Caco-2 (cell line): ENCODE data around the gene COL8A2. TPM values are rescaled to one million over a fixed set of nuclear protein-coding genes. Genes with fewer than 3 reads are reported as not detected.

Source experiments
- BruUV-seq: library from RNA; stranded (reverse); fragments of 400-500 nt; replicated peaks from 2 replicates; lab custom pipeline; 2021; lab: Mats Ljungman, UMichigan
- CTCF ChIA-PET: fragments of 300-600 bp; sonication (Branson Sonifier 250); formaldehyde crosslinking; loops from one replicate; lab custom pipeline; 2022; ENCODE audit warnings: antibody characterized with exemption; lab: Charles Lee
- POLR2A ChIA-PET: fragments of 300-600 bp; sonication (Branson Sonifier 250); formaldehyde crosslinking; loops from one replicate; lab custom pipeline; 2022; ENCODE audit warnings: antibody characterized with exemption; lab: Charles Lee
- DNase-seq, 2 experiments: peaks; one replicate each; pipeline versions ENCODE4 v3.0.0 to v3.0.0-alpha.2; 2020 to 2022
- H3K27me3 ChIP-seq: replicated peaks from 2 replicates; pipeline ENCODE4 v1.6.0; 2011; ENCODE audit warnings: low read length; ENCODE audit not compliant: control insufficient read depth, insufficient read depth
- H3K36me3 ChIP-seq: 2 replicates; pipeline ENCODE4 v1.5.1; 2011; ENCODE audit warnings: low read length; ENCODE audit not compliant: control insufficient read depth, insufficient read depth
- H3K4me1 ChIP-seq: fragments of 250-450 bp; sonication (Bioruptor Pico); 2 replicates; pipeline ENCODE4 v1.5.1; 2020; ENCODE audit warnings: mild to moderate bottlenecking
- H3K4me3 ChIP-seq: 2 replicates; pipeline ENCODE4 v1.5.1; 2011; ENCODE audit warnings: low read depth, mild to moderate bottlenecking, control low read depth, low read length
- H3K9me3 ChIP-seq: fragments of 250-450 bp; sonication (Bioruptor Pico); 2 replicates; pipeline ENCODE4 v1.5.1; 2020; ENCODE audit warnings: mild to moderate bottlenecking, moderate library complexity
- H3K27ac Mint-ChIP-seq: one replicate; pipeline ENCODE4 v1.8.0; 2022; ENCODE audit warnings: mixed read lengths; ENCODE audit not compliant: unreplicated experiment
- H3K27me3 Mint-ChIP-seq: one replicate; pipeline ENCODE4 v1.8.0; 2022; ENCODE audit warnings: mixed read lengths; ENCODE audit not compliant: insufficient read depth, unreplicated experiment
- H3K36me3 Mint-ChIP-seq: one replicate; pipeline ENCODE4 v1.8.0; 2022; ENCODE audit warnings: mild to moderate bottlenecking, mixed read lengths; ENCODE audit not compliant: insufficient read depth, unreplicated experiment
- H3K4me1 Mint-ChIP-seq: one replicate; pipeline ENCODE4 v1.8.0; 2022; ENCODE audit warnings: low read depth, mixed read lengths; ENCODE audit not compliant: unreplicated experiment
- H3K4me3 Mint-ChIP-seq: one replicate; pipeline ENCODE4 v1.8.0; 2022; ENCODE audit warnings: mild to moderate bottlenecking, moderate library complexity, mixed read lengths; ENCODE audit not compliant: unreplicated experiment
- H3K9me3 Mint-ChIP-seq: one replicate; pipeline ENCODE4 v1.8.0; 2022; ENCODE audit warnings: mixed read lengths; ENCODE audit not compliant: unreplicated experiment
- CTCF ChIP-seq, 2 experiments: fragments of 200-600 bp in 1 of 2; IDR thresholded peaks; 1 replicate in 1 of 2; 2 replicates in 1 of 2; pipeline versions ENCODE4 v1.5.1 to v1.8.0; 2011 to 2022; ENCODE audit warnings: antibody characterized with exemption in 1 of 2, control low read depth in 1 of 2, inconsistent platforms in 1 of 2, low read depth in 1 of 2, low read length in 1 of 2, mild to moderate bottlenecking in 1 of 2, moderate library complexity in 1 of 2; ENCODE audit not compliant: insufficient read depth in 1 of 2, severe bottlenecking in 1 of 2, unreplicated experiment in 1 of 2
- intact Hi-C: fragments of 100-400 bp; cut with micrococcal nuclease; formaldehyde crosslinking; loops from one replicate; pipeline ENCODE4 v1.10.0; 2022; ENCODE audit not compliant: unreplicated experiment
- total RNA-seq: library from RNA; stranded (reverse); gene quantifications from 2 replicates; pipeline ENCODE4 v1.2.3, GENCODE V29; 2022

The COL8A2 gene
- total RNA-seq, 1 experiment from 2014 or later, result 0.18 TPM

- BruUV-seq, result no TSS peak
- ChIA-PET POLR2A (no interaction called here), CTCF (no interaction called here)
- no peak overlapping the region for H3K27ac Mint-ChIP-seq
- H3K36me3 ChIP-seq, result no peaks in the 10 kb centered on the region; the same call in 1 of the 2 replicates
- DNase-seq, result no peak
- H3K27me3 Mint-ChIP-seq, result no peaks in the 10 kb centered on the region
- H3K9me3 Mint-ChIP-seq, result no peaks in the 10 kb centered on the region
- no peaks in the 10 kb centered on the region for H3K9me3 ChIP-seq
- no peak for TF ChIP-seq CTCF (IDR thresholded peaks at IDR 0.05; ENCODE audit: insufficient read depth in 1 of 2, low read depth in 1 of 2, low read length in 1 of 2, severe bottlenecking in 1 of 2, unreplicated experiment in 1 of 2)
- H3K4me3 ChIP-seq, result no peak overlapping the region
- H3K4me1 Mint-ChIP-seq, result no peaks in the 10 kb centered on the region
- peaks cover 18% of the 10 kb centered on the region for H3K36me3 Mint-ChIP-seq
- intact Hi-C loops, result no loop called here
- no peaks in the 10 kb centered on the region for H3K27me3 ChIP-seq
- no peak overlapping the region for H3K4me3 Mint-ChIP-seq
- no peaks in the 10 kb centered on the region for H3K4me1 ChIP-seq
Observed at GRCh38 chr1:36092166-36092797, 32.7 kb downstream of the COL8A2 start.

- Mint-ChIP-seq H3K4me3 (no peak overlapping the region), H3K27ac (no peak overlapping the region), H3K9me3 (no peaks in the 10 kb centered on the region), H3K27me3 (no peaks in the 10 kb centered on the region), H3K36me3 (peaks cover 18% of the 10 kb centered on the region), H3K4me1 (no peaks in the 10 kb centered on the region)
- TF ChIP-seq CTCF (IDR thresholded peaks at IDR 0.05; ENCODE audit: insufficient read depth in 1 of 2, low read depth in 1 of 2, low read length in 1 of 2, severe bottlenecking in 1 of 2, unreplicated experiment in 1 of 2), result no peak
- H3K9me3 ChIP-seq, result no peaks in the 10 kb centered on the region
- no peak for DNase-seq
- no peaks in the 10 kb centered on the region for H3K4me1 ChIP-seq
- H3K36me3 ChIP-seq, result no peaks in the 10 kb centered on the region; the same call in 1 of the 2 replicates
- CTCF ChIA-PET, result no interaction called here
- POLR2A ChIA-PET, result no interaction called here
- intact Hi-C loops, result no loop called here
- H3K27me3 ChIP-seq, result no peaks in the 10 kb centered on the region
- BruUV-seq, result no TSS peak
- H3K4me3 ChIP-seq, result no peak overlapping the region
Observed at GRCh38 chr1:36091698-36092097, 33.3 kb downstream of the COL8A2 start.

GRCh38 chr1:36091141-36091540, 33.9 kb downstream of the COL8A2 start:
- BruUV-seq, result no TSS peak

More at GRCh38 chr1:36091141-36091540, 33.9 kb downstream of the COL8A2 start:
- H3K27me3 Mint-ChIP-seq, result no peaks in the 10 kb centered on the region
- TF ChIP-seq CTCF (IDR thresholded peaks at IDR 0.05; ENCODE audit: insufficient read depth in 1 of 2, low read depth in 1 of 2, low read length in 1 of 2, severe bottlenecking in 1 of 2, unreplicated experiment in 1 of 2), result no peak
- no peak for DNase-seq
- H3K36me3 Mint-ChIP-seq, result peaks cover 18% of the 10 kb centered on the region
- no peaks in the 10 kb centered on the region for H3K27me3 ChIP-seq
- no peaks in the 10 kb centered on the region for H3K4me1 ChIP-seq
- H3K36me3 ChIP-seq, result no peaks in the 10 kb centered on the region; the same call in 1 of the 2 replicates
- CTCF ChIA-PET, result interaction anchor here (0.7 kb wide), 1 partner anchor 315 kb away, joined by 5 read pairs; no protein-coding TSS in a partner anchor
- no peak overlapping the region for H3K27ac Mint-ChIP-seq
- H3K4me3 Mint-ChIP-seq, result no peak overlapping the region
- no peaks in the 10 kb centered on the region for H3K9me3 ChIP-seq
- no peak overlapping the region for H3K4me3 ChIP-seq
- POLR2A ChIA-PET, result no interaction called here
- no peaks in the 10 kb centered on the region for H3K9me3 Mint-ChIP-seq
- intact Hi-C loops, result no loop called here
- no peaks in the 10 kb centered on the region for H3K4me1 Mint-ChIP-seq
